Sigmoid colon (tissue), 4 donors: ENCODE data around the gene BBS1.

Experiments
- EP300 ChIP-seq, 4 donors: sonication (generic); formaldehyde crosslinking; IDR thresholded peaks; one replicate each; pipeline ENCODE4 v1.6.1; 2017; ENCODE audit warnings: antibody characterized with exemption in 4 of 4
- POLR2A ChIP-seq, 2 donors: fragments of 450-650 bp; IDR thresholded peaks; one replicate each; pipeline ENCODE4 v1.6.1; 2016; ENCODE audit warnings: antibody characterized with exemption in 2 of 2, mild to moderate bottlenecking in 2 of 2, moderate library complexity in 2 of 2
- POLR2AphosphoS5 ChIP-seq, 4 donors: sonication (generic); formaldehyde crosslinking; IDR thresholded peaks; one replicate each; pipeline ENCODE4 v1.6.1; 2017; ENCODE audit warnings: antibody characterized with exemption in 4 of 4
- TF ChIP-seq, protein P1 (sequence below), 4 experiments: fragments of 450-650 bp in 3 of 4; fragments of 200-600 bp in 1 of 4; IDR thresholded peaks; one replicate each; pipeline ENCODE4 v1.5.1; 2016 to 2019; ENCODE audit warnings: antibody characterized with exemption in 4 of 4, mild to moderate bottlenecking in 3 of 4, moderate library complexity in 2 of 4

DNA sequence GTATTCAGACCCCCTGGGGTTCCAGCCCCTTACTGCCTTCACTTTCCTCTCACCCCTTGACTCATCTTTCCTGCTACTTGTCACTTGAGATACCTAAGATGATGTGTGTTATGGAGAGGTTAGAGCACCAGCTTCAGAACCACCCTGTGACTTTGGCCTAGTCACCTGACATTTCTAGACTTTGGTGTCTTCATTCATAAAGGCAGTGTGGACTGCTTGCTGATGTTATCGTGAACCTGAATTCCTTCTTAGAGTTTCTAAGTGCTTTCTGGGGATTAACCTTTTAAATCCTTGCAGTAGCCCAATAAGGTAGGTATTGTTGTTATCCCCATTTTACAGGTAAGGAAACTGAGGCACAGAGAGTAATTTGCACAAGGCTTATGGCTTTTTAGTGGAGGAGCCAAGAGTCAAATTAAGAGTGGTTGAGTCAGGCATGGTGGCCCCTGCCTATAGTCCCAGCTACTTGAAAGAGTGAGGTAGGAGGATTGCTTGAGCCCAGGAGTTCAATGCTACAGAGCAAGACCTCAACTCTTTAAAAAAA lies 5.1 kb upstream of the BBS1 start:
- no peak for TF ChIP-seq POLR2A (IDR thresholded peaks at IDR 0.05)
- TF ChIP-seq, protein P1, sequence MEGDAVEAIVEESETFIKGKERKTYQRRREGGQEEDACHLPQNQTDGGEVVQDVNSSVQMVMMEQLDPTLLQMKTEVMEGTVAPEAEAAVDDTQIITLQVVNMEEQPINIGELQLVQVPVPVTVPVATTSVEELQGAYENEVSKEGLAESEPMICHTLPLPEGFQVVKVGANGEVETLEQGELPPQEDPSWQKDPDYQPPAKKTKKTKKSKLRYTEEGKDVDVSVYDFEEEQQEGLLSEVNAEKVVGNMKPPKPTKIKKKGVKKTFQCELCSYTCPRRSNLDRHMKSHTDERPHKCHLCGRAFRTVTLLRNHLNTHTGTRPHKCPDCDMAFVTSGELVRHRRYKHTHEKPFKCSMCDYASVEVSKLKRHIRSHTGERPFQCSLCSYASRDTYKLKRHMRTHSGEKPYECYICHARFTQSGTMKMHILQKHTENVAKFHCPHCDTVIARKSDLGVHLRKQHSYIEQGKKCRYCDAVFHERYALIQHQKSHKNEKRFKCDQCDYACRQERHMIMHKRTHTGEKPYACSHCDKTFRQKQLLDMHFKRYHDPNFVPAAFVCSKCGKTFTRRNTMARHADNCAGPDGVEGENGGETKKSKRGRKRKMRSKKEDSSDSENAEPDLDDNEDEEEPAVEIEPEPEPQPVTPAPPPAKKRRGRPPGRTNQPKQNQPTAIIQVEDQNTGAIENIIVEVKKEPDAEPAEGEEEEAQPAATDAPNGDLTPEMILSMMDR (IDR thresholded peaks at IDR 0.05) = no peak
- no peak for TF ChIP-seq POLR2AphosphoS5 (IDR thresholded peaks at IDR 0.05)
- TF ChIP-seq EP300 (IDR thresholded peaks at IDR 0.05) = no peak
